Uterus (tissue), 2 donors: ENCODE results near the gene KIRREL3.

Experiments used
- POLR2A ChIP-seq, 2 donors: fragments of 450-650 bp; IDR thresholded peaks; one replicate each; pipeline ENCODE4 v1.6.1; 2016; ENCODE audit warnings: antibody characterized with exemption in 2 of 2, mild to moderate bottlenecking in 1 of 2, moderate library complexity in 1 of 2
- TF ChIP-seq, protein P1 (sequence below), 4 experiments: fragments of 200-600 bp in 2 of 4; fragments of 450-650 bp in 2 of 4; sonication (generic) in 2 of 4; IDR thresholded peaks; one replicate each; pipeline ENCODE4 v1.5.1; 2016 to 2019; ENCODE audit warnings: antibody characterized with exemption in 4 of 4, mild to moderate bottlenecking in 2 of 4, moderate library complexity in 1 of 4

- TF ChIP-seq POLR2A (IDR thresholded peaks at IDR 0.05) = no peak
- TF ChIP-seq, protein P1, sequence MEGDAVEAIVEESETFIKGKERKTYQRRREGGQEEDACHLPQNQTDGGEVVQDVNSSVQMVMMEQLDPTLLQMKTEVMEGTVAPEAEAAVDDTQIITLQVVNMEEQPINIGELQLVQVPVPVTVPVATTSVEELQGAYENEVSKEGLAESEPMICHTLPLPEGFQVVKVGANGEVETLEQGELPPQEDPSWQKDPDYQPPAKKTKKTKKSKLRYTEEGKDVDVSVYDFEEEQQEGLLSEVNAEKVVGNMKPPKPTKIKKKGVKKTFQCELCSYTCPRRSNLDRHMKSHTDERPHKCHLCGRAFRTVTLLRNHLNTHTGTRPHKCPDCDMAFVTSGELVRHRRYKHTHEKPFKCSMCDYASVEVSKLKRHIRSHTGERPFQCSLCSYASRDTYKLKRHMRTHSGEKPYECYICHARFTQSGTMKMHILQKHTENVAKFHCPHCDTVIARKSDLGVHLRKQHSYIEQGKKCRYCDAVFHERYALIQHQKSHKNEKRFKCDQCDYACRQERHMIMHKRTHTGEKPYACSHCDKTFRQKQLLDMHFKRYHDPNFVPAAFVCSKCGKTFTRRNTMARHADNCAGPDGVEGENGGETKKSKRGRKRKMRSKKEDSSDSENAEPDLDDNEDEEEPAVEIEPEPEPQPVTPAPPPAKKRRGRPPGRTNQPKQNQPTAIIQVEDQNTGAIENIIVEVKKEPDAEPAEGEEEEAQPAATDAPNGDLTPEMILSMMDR (IDR thresholded peaks at IDR 0.05) = no peak
Measured at GRCh38 chr11:126843096-126843495, 157.5 kb downstream of the KIRREL3 start.
